Endothelial cell of umbilical vein (primary cell): Measurements from ENCODE around the gene SIRT2. TPM values are rescaled to one million over a fixed set of nuclear protein-coding genes. Genes with fewer than 3 reads are reported as not detected.

Experiments used
- BruUV-seq: library from RNA; stranded (reverse); fragments of 400-500 nt; replicated peaks from 2 replicates; lab custom pipeline; 2021; lab: Mats Ljungman, UMichigan
- CTCF ChIA-PET: fragments of 300-600, 350-600 bp; sonication (Branson Sonifier 250); formaldehyde crosslinking; loops from one replicate; lab custom pipeline; 2021; ENCODE audit warnings: antibody characterized with exemption, inconsistent platforms; lab: Charles Lee
- POLR2A ChIA-PET: fragments of 300-600, 350-600 bp; sonication (Branson Sonifier 250); formaldehyde crosslinking; loops from one replicate; lab custom pipeline; 2021; ENCODE audit warnings: antibody characterized with exemption, inconsistent platforms; lab: Charles Lee
- DNase-seq: peaks from one replicate; pipeline ENCODE4 v3.0.0-alpha.2; 2011; ENCODE audit warnings: low read depth, low spot score
- FAIRE-seq: peaks from 2 replicates; lab custom pipeline; 2011; peaks lifted over from hg19 to GRCh38; lab: Jason Lieb, UNC
- H2AFZ ChIP-seq: 2 replicates; pipeline ENCODE4 v1.6.0; 2012; ENCODE audit warnings: low read depth, low read length, control low read depth, inconsistent platforms
- H3K27ac ChIP-seq: 2 replicates; pipeline ENCODE4 v1.5.1; 2011; ENCODE audit warnings: low read depth, mild to moderate bottlenecking, control low read depth, low read length, moderate library complexity; ENCODE audit not compliant: insufficient read depth
- H3K27me3 ChIP-seq, 2 experiments: 2 replicates each; pipeline versions ENCODE4 v1.6.0 to v1.6.1; 2011; ENCODE audit warnings: low read length in 2 of 2, mixed read lengths in 1 of 2; ENCODE audit not compliant: control insufficient read depth in 2 of 2, insufficient read depth in 2 of 2
- H3K36me3 ChIP-seq, 2 experiments: 2 replicates in 1 of 2; 3 replicates in 1 of 2; pipeline ENCODE4 v1.5.1; 2011; ENCODE audit warnings: low read length in 2 of 2, mild to moderate bottlenecking in 1 of 2, moderate library complexity in 1 of 2; ENCODE audit not compliant: control insufficient read depth in 2 of 2, insufficient read depth in 2 of 2; ENCODE audit errors: extremely low read depth in 1 of 2
- H3K4me1 ChIP-seq: 3 replicates; pipeline ENCODE4 v1.5.1; 2011; ENCODE audit warnings: mild to moderate bottlenecking, low read length; ENCODE audit not compliant: control insufficient read depth, insufficient read depth; ENCODE audit errors: extremely low read depth
- H3K4me2 ChIP-seq: 2 replicates; pipeline ENCODE4 v1.6.1; 2011; ENCODE audit warnings: low read length, control low read depth, mixed read lengths; ENCODE audit not compliant: insufficient read depth
- H3K4me3 ChIP-seq, 3 experiments: fragments of 200-600 bp in 1 of 3; sonication (generic), shearing (Covaris generic) in 1 of 3; replicated peaks in 1 of 3; 2 replicates each; pipeline ENCODE4 v1.5.1; 2011 to 2016; ENCODE audit warnings: control low read depth in 3 of 3, low read length in 3 of 3, mild to moderate bottlenecking in 2 of 3, inconsistent platforms in 1 of 3, low read depth in 1 of 3, moderate library complexity in 1 of 3; ENCODE audit not compliant: insufficient read depth in 1 of 3
- H3K79me2 ChIP-seq: 2 replicates; pipeline ENCODE4 v1.6.0; 2012; ENCODE audit warnings: low read length, inconsistent platforms; ENCODE audit not compliant: control insufficient read depth, insufficient read depth
- H3K9ac ChIP-seq: replicated peaks from 2 replicates; pipeline ENCODE3; 2011; ENCODE audit warnings: low read length, control low read depth; ENCODE audit not compliant: insufficient read depth; ENCODE audit errors: extremely low read depth
- H3K9me1 ChIP-seq: replicated peaks from 3 replicates; pipeline ENCODE4 v1.6.0; 2011; ENCODE audit warnings: mild to moderate bottlenecking, low read length; ENCODE audit not compliant: control insufficient read depth, insufficient read depth; ENCODE audit errors: extremely low read depth
- H3K9me3 ChIP-seq: replicated peaks from 2 replicates; pipeline ENCODE4 v1.5.1; 2012; ENCODE audit warnings: low read length, inconsistent platforms; ENCODE audit not compliant: control insufficient read depth, insufficient read depth
- H4K20me1 ChIP-seq: replicated peaks from 2 replicates; pipeline ENCODE3; 2011; ENCODE audit warnings: mild to moderate bottlenecking, low read length; ENCODE audit not compliant: control insufficient read depth, insufficient read depth; ENCODE audit errors: extremely low read depth
- EZH2 ChIP-seq: IDR thresholded peaks from 2 replicates; pipeline ENCODE4 v1.6.1; 2012; ENCODE audit warnings: borderline replicate concordance, low read depth, mild to moderate bottlenecking, moderate library complexity, low read length, inconsistent platforms; ENCODE audit not compliant: severe bottlenecking
- FOS ChIP-seq: IDR thresholded peaks from 2 replicates; pipeline ENCODE4 v1.6.1; 2011; ENCODE audit warnings: mild to moderate bottlenecking, low read length, moderate library complexity, borderline replicate concordance; ENCODE audit not compliant: insufficient read depth
- GATA2 ChIP-seq: IDR thresholded peaks from 2 replicates; pipeline ENCODE4 v1.7.0; 2011; ENCODE audit warnings: low read depth, mild to moderate bottlenecking, moderate library complexity, mixed read lengths, low read length; ENCODE audit not compliant: insufficient read length, insufficient read depth
- JUN ChIP-seq: IDR thresholded peaks from 2 replicates; pipeline ENCODE4 v1.6.1; 2011; ENCODE audit warnings: borderline replicate concordance, low read depth; ENCODE audit not compliant: insufficient read length, insufficient read depth
- MYC ChIP-seq: IDR thresholded peaks from one replicate; pipeline ENCODE4 v1.6.1; 2011; ENCODE audit warnings: mild to moderate bottlenecking, low read depth, low read length
- POLR2A ChIP-seq: IDR thresholded peaks from 2 replicates; pipeline ENCODE4 v1.6.1; 2012; ENCODE audit warnings: low read depth, mild to moderate bottlenecking, control low read depth, low read length
- POLR2AphosphoS5 ChIP-seq: IDR thresholded peaks from 2 replicates; pipeline ENCODE4 v1.6.1; 2012; ENCODE audit warnings: low read depth, mild to moderate bottlenecking, control low read depth, low read length, moderate library complexity; ENCODE audit not compliant: insufficient read depth
- dilution Hi-C: fragments of 300-500 bp; cut with MboI; formaldehyde crosslinking; loops from one replicate; pipeline ENCODE4 v1.15.0; 2019; ENCODE audit warnings: low sequenced_read_pairs; ENCODE audit not compliant: extremely low pct_ligation_motif_present
- intact Hi-C: fragments of 100-400 bp; cut with micrococcal nuclease; formaldehyde crosslinking; loops from one replicate; pipeline ENCODE4 v1.10.0; 2022
- polyA plus RNA-seq, 4 experiments: library from polyadenylated mRNA; depleted of rRNA in 3 of 4; stranded (reverse) in 3 of 4; unstranded in 1 of 4; fragments of >200 nt; gene quantifications; 2 replicates each; pipeline versions ENCODE4 v1.2.1 to v1.2.3, GENCODE V29; 2011 to 2012; ENCODE audit warnings: missing spikeins in 1 of 4
- total RNA-seq: library from RNA; stranded (reverse); gene quantifications from 2 replicates; pipeline ENCODE4 v1.2.3, GENCODE V29; 2021
- TF ChIP-seq, protein P1 (sequence below): IDR thresholded peaks from 2 replicates; pipeline ENCODE4 v1.6.1; 2011; ENCODE audit not compliant: insufficient read depth, insufficient read length
- TF ChIP-seq, protein P2 (sequence below), 2 donors: IDR thresholded peaks; 1 replicate in 1 of 2; 2 replicates in 1 of 2; pipeline ENCODE4 v1.5.1; 2011; ENCODE audit warnings: low read length in 2 of 2, mild to moderate bottlenecking in 2 of 2, moderate library complexity in 2 of 2, control low read depth in 1 of 2, inconsistent platforms in 1 of 2, low read depth in 1 of 2; ENCODE audit not compliant: insufficient read depth in 1 of 2; ENCODE audit errors: extremely low read depth in 1 of 2

The SIRT2 gene
- total and polyA plus RNA-seq, 2 donors (not counting 3 experiments of a cell fraction or from before 2014, with no cell fraction given) = 47.6 to 72.5 TPM

DNA sequence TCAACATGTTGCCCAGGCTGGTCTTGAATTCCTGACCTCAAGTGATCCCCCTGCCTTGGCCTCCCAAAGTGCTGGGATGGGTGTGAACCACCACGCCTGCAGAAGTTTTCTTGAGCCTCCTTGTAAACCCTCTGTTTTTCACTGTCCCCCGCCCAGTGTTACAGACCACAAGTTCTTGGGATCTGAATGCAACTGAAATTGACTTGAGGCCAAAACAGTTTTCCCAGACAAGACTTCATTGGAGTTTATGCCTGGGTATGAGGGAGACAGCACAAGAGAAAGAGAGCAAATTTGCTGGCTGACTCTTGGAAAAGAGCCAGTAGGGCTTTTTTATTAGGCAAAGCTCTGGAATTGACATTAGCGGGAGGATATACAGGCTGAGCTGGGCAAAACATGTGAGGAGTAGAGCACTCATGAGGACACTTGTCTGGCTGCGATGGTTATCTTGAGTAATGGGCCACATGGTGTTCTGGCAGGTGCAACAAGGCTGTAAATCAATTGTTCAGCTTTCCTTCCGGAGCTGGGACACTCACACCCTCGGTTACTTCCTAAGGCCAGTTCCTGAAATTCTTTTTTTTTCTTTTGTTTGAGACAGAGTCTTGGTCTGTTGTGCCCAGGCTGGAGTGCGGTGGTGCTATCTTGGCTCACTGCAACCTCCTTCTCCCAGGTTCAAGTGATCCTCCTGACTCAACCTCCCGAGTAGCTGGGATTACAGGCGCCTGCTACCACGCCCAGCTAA is 36.9 kb downstream of the SIRT2 start:
- TF ChIP-seq FOS (peak; percentile 34), MYC (peak; percentile 97), GATA2 (peak; percentile 99), JUN (no peak), POLR2AphosphoS5 (peak; percentile 89), POLR2A (peak; percentile 64), EZH2 (no peak)
- TF ChIP-seq, protein P1, sequence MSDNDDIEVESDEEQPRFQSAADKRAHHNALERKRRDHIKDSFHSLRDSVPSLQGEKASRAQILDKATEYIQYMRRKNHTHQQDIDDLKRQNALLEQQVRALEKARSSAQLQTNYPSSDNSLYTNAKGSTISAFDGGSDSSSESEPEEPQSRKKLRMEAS = peak; percentile 71
- TF ChIP-seq, protein P2, sequence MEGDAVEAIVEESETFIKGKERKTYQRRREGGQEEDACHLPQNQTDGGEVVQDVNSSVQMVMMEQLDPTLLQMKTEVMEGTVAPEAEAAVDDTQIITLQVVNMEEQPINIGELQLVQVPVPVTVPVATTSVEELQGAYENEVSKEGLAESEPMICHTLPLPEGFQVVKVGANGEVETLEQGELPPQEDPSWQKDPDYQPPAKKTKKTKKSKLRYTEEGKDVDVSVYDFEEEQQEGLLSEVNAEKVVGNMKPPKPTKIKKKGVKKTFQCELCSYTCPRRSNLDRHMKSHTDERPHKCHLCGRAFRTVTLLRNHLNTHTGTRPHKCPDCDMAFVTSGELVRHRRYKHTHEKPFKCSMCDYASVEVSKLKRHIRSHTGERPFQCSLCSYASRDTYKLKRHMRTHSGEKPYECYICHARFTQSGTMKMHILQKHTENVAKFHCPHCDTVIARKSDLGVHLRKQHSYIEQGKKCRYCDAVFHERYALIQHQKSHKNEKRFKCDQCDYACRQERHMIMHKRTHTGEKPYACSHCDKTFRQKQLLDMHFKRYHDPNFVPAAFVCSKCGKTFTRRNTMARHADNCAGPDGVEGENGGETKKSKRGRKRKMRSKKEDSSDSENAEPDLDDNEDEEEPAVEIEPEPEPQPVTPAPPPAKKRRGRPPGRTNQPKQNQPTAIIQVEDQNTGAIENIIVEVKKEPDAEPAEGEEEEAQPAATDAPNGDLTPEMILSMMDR (IDR thresholded peaks at IDR 0.05; ENCODE audit: extremely low read depth in 1 of 2, insufficient read depth in 1 of 2, low read depth in 1 of 2, low read length in 2 of 2) = no peak
- no peaks in the 10 kb centered on the region for H4K20me1 ChIP-seq
- dilution Hi-C loops = no loop called here
- H3K79me2 ChIP-seq = no peaks in the 10 kb centered on the region
- intact Hi-C loops = loop anchor here (1.0 kb wide), 1 partner anchor 10 kb away; no protein-coding TSS in a partner anchor
- H3K9me1 ChIP-seq = no peaks in the 10 kb centered on the region
- no TSS peak for BruUV-seq
- H2AFZ ChIP-seq = peak overlapping the region; percentile 39
- peak overlapping the region; percentile 55 for H3K4me2 ChIP-seq
- FAIRE-seq (peak; percentile 100), DNase-seq (peak; percentile 87)
- no peak overlapping the region for H3K4me3 ChIP-seq
- no peaks in the 10 kb centered on the region for H3K36me3 ChIP-seq
- no peak overlapping the region for H3K9ac ChIP-seq
- H3K27ac ChIP-seq = peak overlapping the region; percentile 35
- no peaks in the 10 kb centered on the region for H3K27me3 ChIP-seq
- peaks cover 22% of the 10 kb centered on the region for H3K4me1 ChIP-seq
- ChIA-PET POLR2A (interaction anchor here (0.8 kb wide), 2 partner anchors 13 to 68 kb away, joined by 3 read pairs; partner anchors contain the start of genes MRPS12 and SARS2), CTCF (interaction anchor here (1.0 to 2.8 kb wide), 6 partner anchors 10 to 93 kb away, joined by 3 to 11 read pairs (median 8); partner anchors contain the start of gene RINL)
- H3K9me3 ChIP-seq = no peaks in the 10 kb centered on the region
